K562 (cell line): ENCODE results near the gene ZNF574. TPM values are rescaled to one million over a fixed set of nuclear protein-coding genes. Genes with fewer than 3 reads are reported as not detected.

Source experiments
- BRF2 ChIP-seq: IDR thresholded peaks from 3 replicates; pipeline ENCODE4 v1.6.1; 2011; ENCODE audit warnings: borderline replicate concordance, mild to moderate bottlenecking; ENCODE audit not compliant: insufficient read length, insufficient read depth
- HBP1 ChIP-seq: fragments of 450-650 bp; formaldehyde crosslinking; IDR thresholded peaks from 2 replicates; pipeline ENCODE4 v1.4.0; 2022; ENCODE audit warnings: missing genetic modification characterization
- ILK ChIP-seq: fragments of 450-650 bp; IDR thresholded peaks from 2 replicates; pipeline ENCODE4 v1.6.1; 2016; ENCODE audit warnings: missing genetic modification characterization, low read depth, mild to moderate bottlenecking, missing compliant biosample characterization, moderate library complexity, borderline replicate concordance
- IRF9 ChIP-seq: fragments of 450-650 bp; IDR thresholded peaks from 2 replicates; pipeline ENCODE4 v1.6.1; 2016; ENCODE audit warnings: missing biosample characterization, missing genetic modification characterization
- PTTG1 ChIP-seq: fragments of 450-650 bp; IDR thresholded peaks from 2 replicates; pipeline ENCODE4 v1.6.1; 2016; ENCODE audit warnings: low read depth, mild to moderate bottlenecking, missing genetic modification characterization, missing compliant biosample characterization
- RERE ChIP-seq: sonication (generic); formaldehyde crosslinking; IDR thresholded peaks from 2 replicates; pipeline ENCODE4 v1.8.0; 2023; ENCODE audit warnings: missing genetic modification reagents, mild to moderate bottlenecking, borderline replicate concordance
- SIN3B ChIP-seq: fragments of 450-650 bp; IDR thresholded peaks from 2 replicates; pipeline ENCODE4 v1.6.1; 2017; ENCODE audit warnings: low read depth, mild to moderate bottlenecking, moderate library complexity
- SIRT6 ChIP-seq: IDR thresholded peaks from one replicate; pipeline ENCODE4 v1.6.1; 2012; ENCODE audit warnings: low read depth, mild to moderate bottlenecking, control low read depth, inconsistent platforms, low read length, moderate library complexity
- SRSF9 ChIP-seq: fragments of 200-400 bp; formaldehyde crosslinking; IDR thresholded peaks from 2 replicates; pipeline ENCODE4 v1.6.1; 2017; ENCODE audit warnings: low read depth, low read length, borderline replicate concordance
- SUPT5H ChIP-seq: fragments of 450-650 bp; IDR thresholded peaks from 2 replicates; pipeline ENCODE4 v1.6.1; 2016
- polyA plus RNA-seq, 8 experiments: library from polyadenylated mRNA; depleted of rRNA in 4 of 8; stranded (reverse) in 5 of 8; unstranded in 3 of 8; fragments of >200 nt; fragmentation: Nextera tagmentation in 2 of 8; fragmentation: Illumina TruSeq in 1 of 8; extraction: Ambion mirVana in 2 of 8; extraction: Trizol in 1 of 8; gene quantifications; 2 replicates each; pipeline versions ENCODE4 v1.2.1 to v1.2.3, GENCODE V29; 2011 to 2014; ENCODE audit warnings: inconsistent platforms in 1 of 8, missing spikeins in 1 of 8
- total RNA-seq, 7 experiments: library from RNA; depleted of rRNA in 6 of 7; stranded (reverse); fragments of >200 nt in 6 of 7; fragmentation: Illumina TruSeq in 2 of 7; extraction: Trizol in 2 of 7; gene quantifications; 2 replicates each; pipeline versions ENCODE4 v1.2.1 to v1.2.3, GENCODE V29; 2011 to 2021; ENCODE audit warnings: low replicate concordance in 1 of 7

The ZNF574 gene
- total and polyA plus RNA-seq, 9 of the 15 experiments (the other 6 are each of a cell fraction or from before 2014, with no cell fraction given): 0.24 to 20.7 (median 8.4) TPM

GRCh38 chr19:42052241-42052863, 23.6 kb upstream of the ZNF574 start (continued):
- TF ChIP-seq RERE (CRISPR knock-in tag): no peak
- TF ChIP-seq SIN3B: no peak
- TF ChIP-seq PTTG1 (tag): no peak
- TF ChIP-seq IRF9 (tag): no peak
- no peak for TF ChIP-seq HBP1 (CRISPR knock-in tag)
- TF ChIP-seq SRSF9: no peak
- no peak for TF ChIP-seq SUPT5H
- no peak for TF ChIP-seq ILK (tag)
- TF ChIP-seq SIRT6: no peak
- TF ChIP-seq BRF2: no peak
